Measurements from ENCODE around the gene COL4A2. TPM values are rescaled to one million over a fixed set of nuclear protein-coding genes. Genes with fewer than 3 reads are reported as not detected.

COL4A2 gene
- total RNA-seq, 1 donor from 2014 or later = not detected

DNA sequence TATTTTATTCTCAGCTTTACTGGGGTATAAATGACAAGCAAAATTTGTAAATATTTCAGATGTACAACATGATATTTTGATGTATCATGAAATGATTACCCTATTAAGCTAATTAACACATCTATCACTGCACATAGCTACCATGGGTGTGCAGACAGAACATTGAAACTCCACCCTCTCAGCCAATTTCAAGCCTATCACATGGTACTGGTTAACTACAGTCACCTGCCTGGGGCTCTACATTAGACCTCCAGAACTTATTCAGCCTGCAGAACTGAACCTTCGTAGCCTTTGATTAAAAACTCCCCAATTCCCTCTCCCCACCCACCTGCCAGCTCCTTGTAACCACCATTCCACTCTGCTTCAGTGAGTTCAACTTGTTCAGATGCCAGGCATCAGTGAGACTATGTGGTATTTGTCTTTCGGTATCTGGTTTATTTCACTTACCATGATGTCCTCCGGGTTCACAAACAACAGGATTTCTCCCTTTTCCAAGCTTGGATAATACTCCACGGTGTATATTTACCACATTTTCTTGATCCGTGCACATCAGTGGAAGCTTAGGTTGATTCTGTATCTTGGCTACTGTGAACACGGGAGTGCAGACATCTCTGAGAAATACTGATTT is 235.2 kb downstream of the COL4A2 start:
- H3K4me3 Mint-ChIP-seq (ENCODE audit: low read depth) = no peak overlapping the region
- intact Hi-C loops (cut with micrococcal nuclease) = no loop called here
- no peaks in the 10 kb centered on the region for H3K27me3 Mint-ChIP-seq (ENCODE audit: low read depth)
- peaks cover 4% of the 10 kb centered on the region for H3K9me3 Mint-ChIP-seq
- H3K4me1 Mint-ChIP-seq (ENCODE audit: low read depth) = no peaks in the 10 kb centered on the region
- DNase-seq (ENCODE audit: low spot score) = no peak
- no peaks in the 10 kb centered on the region for H3K36me3 Mint-ChIP-seq (ENCODE audit: low read depth)
- H3K27ac Mint-ChIP-seq = no peak overlapping the region

GRCh38 chr13:110546378-110546777 is 239.3 kb downstream of the COL4A2 start:
- Mint-ChIP-seq H3K27ac (no peak overlapping the region), H3K36me3 (ENCODE audit: low read depth) (no peaks in the 10 kb centered on the region), H3K9me3 (peaks cover 4% of the 10 kb centered on the region), H3K27me3 (ENCODE audit: low read depth) (no peaks in the 10 kb centered on the region), H3K4me3 (ENCODE audit: low read depth) (no peak overlapping the region), H3K4me1 (ENCODE audit: low read depth) (no peaks in the 10 kb centered on the region)
- intact Hi-C loops (cut with micrococcal nuclease) = no loop called here
- DNase-seq (ENCODE audit: low spot score) = no peak

GRCh38 chr13:110546926-110547325 is 239.8 kb downstream of the COL4A2 start:
- no peak for DNase-seq (ENCODE audit: low spot score)
- intact Hi-C loops (cut with micrococcal nuclease) = no loop called here
- Mint-ChIP-seq H3K4me3 (ENCODE audit: low read depth) (no peak overlapping the region), H3K27me3 (ENCODE audit: low read depth) (no peaks in the 10 kb centered on the region), H3K4me1 (ENCODE audit: low read depth) (no peaks in the 10 kb centered on the region), H3K36me3 (ENCODE audit: low read depth) (no peaks in the 10 kb centered on the region), H3K27ac (no peak overlapping the region), H3K9me3 (peaks cover 4% of the 10 kb centered on the region)

GRCh38 chr13:110548891-110549794 is 242.1 kb downstream of the COL4A2 start:
- H3K4me3 Mint-ChIP-seq (ENCODE audit: low read depth) = no peak overlapping the region
- intact Hi-C loops (cut with micrococcal nuclease) = no loop called here
- H3K27ac Mint-ChIP-seq = no peak overlapping the region
- H3K4me1 Mint-ChIP-seq (ENCODE audit: low read depth) = no peaks in the 10 kb centered on the region
- H3K9me3 Mint-ChIP-seq = peaks cover 4% of the 10 kb centered on the region
- no peaks in the 10 kb centered on the region for H3K27me3 Mint-ChIP-seq (ENCODE audit: low read depth)
- no peak for DNase-seq (ENCODE audit: low spot score)
- no peaks in the 10 kb centered on the region for H3K36me3 Mint-ChIP-seq (ENCODE audit: low read depth)

- intact Hi-C loops (cut with micrococcal nuclease) = no loop called here
- no peak for DNase-seq (ENCODE audit: low spot score)
- H3K27me3 Mint-ChIP-seq (ENCODE audit: low read depth) = no peaks in the 10 kb centered on the region
- H3K36me3 Mint-ChIP-seq (ENCODE audit: low read depth) = no peaks in the 10 kb centered on the region
- H3K4me1 Mint-ChIP-seq (ENCODE audit: low read depth) = no peaks in the 10 kb centered on the region
- peaks cover 3% of the 10 kb centered on the region for H3K9me3 Mint-ChIP-seq
- H3K27ac Mint-ChIP-seq = no peak overlapping the region
- no peak overlapping the region for H3K4me3 Mint-ChIP-seq (ENCODE audit: low read depth)
Measured at GRCh38 chr13:110549795-110550160, 242.7 kb downstream of the COL4A2 start.

- Mint-ChIP-seq H3K36me3 (ENCODE audit: low read depth) (no peaks in the 10 kb centered on the region), H3K4me3 (ENCODE audit: low read depth) (no peak overlapping the region), H3K9me3 (no peaks in the 10 kb centered on the region), H3K27ac (no peak overlapping the region), H3K27me3 (ENCODE audit: low read depth) (peaks cover 4% of the 10 kb centered on the region), H3K4me1 (ENCODE audit: low read depth) (no peaks in the 10 kb centered on the region)
- intact Hi-C loops (cut with micrococcal nuclease) = no loop called here
- no peak for DNase-seq (ENCODE audit: low spot score)
Measured at GRCh38 chr13:110551284-110551683, 244.2 kb downstream of the COL4A2 start.

DNA sequence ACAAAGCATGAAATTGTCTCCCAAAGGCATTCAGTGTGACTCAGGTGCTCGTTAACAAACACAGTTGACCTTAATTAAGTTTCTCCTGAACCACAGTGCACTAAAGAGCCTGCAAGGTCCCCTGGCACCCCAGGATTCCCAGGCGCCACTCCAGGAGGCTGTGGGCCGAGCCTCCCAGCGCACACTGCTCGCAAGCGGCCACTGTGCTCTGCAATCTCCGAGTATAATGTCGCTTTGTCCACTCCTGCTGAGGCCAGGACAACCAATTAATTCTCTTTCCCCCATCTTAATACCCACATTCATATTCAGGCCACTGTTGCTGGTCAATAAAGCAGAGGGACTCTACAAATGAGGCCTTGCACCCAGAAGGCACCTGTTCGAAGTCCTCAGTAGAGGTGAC is 245.7 kb downstream of the COL4A2 start:
- Mint-ChIP-seq H3K9me3 (no peaks in the 10 kb centered on the region), H3K4me3 (ENCODE audit: low read depth) (no peak overlapping the region), H3K27ac (no peak overlapping the region), H3K36me3 (ENCODE audit: low read depth) (peaks cover 4% of the 10 kb centered on the region), H3K4me1 (ENCODE audit: low read depth) (peaks cover 2% of the 10 kb centered on the region), H3K27me3 (ENCODE audit: low read depth) (peaks cover 4% of the 10 kb centered on the region)
- intact Hi-C loops (cut with micrococcal nuclease) = no loop called here
- no peak for DNase-seq (ENCODE audit: low spot score)

DNA sequence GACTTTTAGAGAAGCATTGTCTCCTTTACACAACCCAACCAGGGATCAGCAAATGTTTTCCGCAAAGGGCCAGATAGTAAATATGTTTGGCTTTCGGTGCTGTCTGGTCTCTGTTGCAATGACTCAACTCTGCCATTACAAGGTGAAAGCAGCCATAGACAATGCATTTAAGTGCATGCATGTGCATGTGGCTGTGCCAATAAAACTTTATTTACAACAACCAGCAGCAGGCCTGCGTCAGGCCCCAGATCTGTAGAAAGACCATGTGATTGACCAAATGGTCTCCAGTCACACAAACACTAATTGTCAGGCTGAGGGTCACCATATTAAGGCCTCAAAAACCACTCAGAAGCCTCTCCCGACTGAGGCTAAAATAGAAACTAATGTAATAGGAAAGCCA is 246.3 kb downstream of the COL4A2 start:
- Mint-ChIP-seq H3K27ac (no peak overlapping the region), H3K4me1 (ENCODE audit: low read depth) (peaks cover 2% of the 10 kb centered on the region), H3K36me3 (ENCODE audit: low read depth) (peaks cover 4% of the 10 kb centered on the region), H3K27me3 (ENCODE audit: low read depth) (peaks cover 4% of the 10 kb centered on the region), H3K4me3 (ENCODE audit: low read depth) (no peak overlapping the region), H3K9me3 (no peaks in the 10 kb centered on the region)
- no peak for DNase-seq (ENCODE audit: low spot score)
- intact Hi-C loops (cut with micrococcal nuclease) = no loop called here

- H3K27ac Mint-ChIP-seq = no peak overlapping the region
Measured at GRCh38 chr13:110554227-110554836, 247.2 kb downstream of the COL4A2 start.

DNA sequence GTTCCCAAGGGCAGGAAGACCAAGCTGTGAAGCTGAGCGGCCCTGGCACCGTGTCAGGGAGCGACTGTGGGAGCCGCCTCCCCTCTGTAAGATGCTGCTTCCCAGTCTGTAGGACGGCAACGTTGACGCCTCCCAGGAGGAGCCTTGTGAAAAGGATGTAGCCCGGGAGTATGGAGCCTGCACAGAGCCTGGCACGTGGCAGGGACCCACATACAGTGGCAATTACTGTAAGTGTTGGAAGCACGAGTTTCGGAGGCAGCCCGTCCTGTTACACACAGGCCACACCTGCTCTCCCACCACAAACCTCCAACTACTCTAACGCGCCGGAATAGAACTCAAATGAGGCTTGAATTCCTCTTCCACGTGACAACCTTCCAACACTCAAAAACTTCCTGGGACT is 247.9 kb downstream of the COL4A2 start:
- intact Hi-C loops (cut with micrococcal nuclease) = no loop called here
- no peak for DNase-seq (ENCODE audit: low spot score)
- Mint-ChIP-seq H3K27ac (no peak overlapping the region), H3K4me1 (ENCODE audit: low read depth) (peaks cover 3% of the 10 kb centered on the region), H3K9me3 (no peaks in the 10 kb centered on the region), H3K4me3 (ENCODE audit: low read depth) (no peak overlapping the region), H3K27me3 (ENCODE audit: low read depth) (peaks cover 9% of the 10 kb centered on the region), H3K36me3 (ENCODE audit: low read depth) (peaks cover 4% of the 10 kb centered on the region)

More at GRCh38 chr13:110554227-110554836, 247.2 kb downstream of the COL4A2 start:
- intact Hi-C loops (cut with micrococcal nuclease) = no loop called here
- Mint-ChIP-seq H3K4me1 (ENCODE audit: low read depth) (peaks cover 2% of the 10 kb centered on the region), H3K27me3 (ENCODE audit: low read depth) (peaks cover 8% of the 10 kb centered on the region), H3K4me3 (ENCODE audit: low read depth) (no peak overlapping the region), H3K9me3 (no peaks in the 10 kb centered on the region), H3K36me3 (ENCODE audit: low read depth) (peaks cover 4% of the 10 kb centered on the region)
- DNase-seq (ENCODE audit: low spot score) = no peak

DNA sequence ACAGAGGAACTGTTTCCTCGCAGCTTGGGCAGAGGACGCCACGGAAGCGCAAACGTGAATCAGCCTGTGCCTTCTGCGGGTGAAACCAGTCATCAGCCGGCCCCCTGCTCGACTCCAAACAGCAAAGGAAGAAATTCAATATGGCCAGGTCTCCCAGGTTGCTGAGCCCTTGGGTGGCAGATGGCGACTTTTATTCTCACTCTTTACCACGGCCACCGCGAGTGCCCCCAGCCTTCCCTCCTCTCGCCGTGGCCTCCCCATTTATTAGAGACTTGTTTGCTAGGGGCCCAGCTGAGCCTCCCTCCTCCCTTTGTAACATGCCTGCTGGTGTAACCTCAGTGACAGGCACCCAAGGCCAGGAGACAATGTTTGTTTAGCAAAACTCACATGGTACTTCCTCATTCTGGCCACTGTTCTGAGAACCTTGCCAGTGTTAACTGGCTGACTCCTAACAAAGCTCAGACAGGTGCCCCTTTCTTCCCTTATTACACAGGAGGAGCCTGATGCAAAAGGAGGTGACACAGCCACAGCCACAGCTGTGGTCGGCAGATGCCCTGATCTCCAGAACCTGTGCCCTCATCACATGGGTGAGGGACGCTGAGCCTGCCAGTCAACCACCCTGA is 248.6 kb downstream of the COL4A2 start:
- no peak for DNase-seq (ENCODE audit: low spot score)
- Mint-ChIP-seq H3K27ac (no peak overlapping the region), H3K4me1 (ENCODE audit: low read depth) (peaks cover 8% of the 10 kb centered on the region), H3K9me3 (no peaks in the 10 kb centered on the region), H3K4me3 (ENCODE audit: low read depth) (no peak overlapping the region), H3K27me3 (ENCODE audit: low read depth) (peaks cover 15% of the 10 kb centered on the region), H3K36me3 (ENCODE audit: low read depth) (peaks cover 4% of the 10 kb centered on the region)
- intact Hi-C loops (cut with micrococcal nuclease) = no loop called here

GRCh38 chr13:110556224-110556606 is 249.1 kb downstream of the COL4A2 start:
- intact Hi-C loops (cut with micrococcal nuclease) = no loop called here
- Mint-ChIP-seq H3K27ac (no peak overlapping the region), H3K4me1 (ENCODE audit: low read depth) (peaks cover 11% of the 10 kb centered on the region), H3K36me3 (ENCODE audit: low read depth) (peaks cover 4% of the 10 kb centered on the region), H3K4me3 (ENCODE audit: low read depth) (no peak overlapping the region), H3K9me3 (no peaks in the 10 kb centered on the region), H3K27me3 (ENCODE audit: low read depth) (peaks cover 17% of the 10 kb centered on the region)
- DNase-seq (ENCODE audit: low spot score) = no peak

GRCh38 chr13:110557082-110557481 is 250.0 kb downstream of the COL4A2 start:
- peaks cover 21% of the 10 kb centered on the region for H3K27me3 Mint-ChIP-seq (ENCODE audit: low read depth)
- H3K4me1 Mint-ChIP-seq (ENCODE audit: low read depth) = peaks cover 11% of the 10 kb centered on the region
- H3K36me3 Mint-ChIP-seq (ENCODE audit: low read depth) = peaks cover 4% of the 10 kb centered on the region
- no peak for DNase-seq (ENCODE audit: low spot score)
- no peaks in the 10 kb centered on the region for H3K9me3 Mint-ChIP-seq
- H3K27ac Mint-ChIP-seq = no peak overlapping the region
- intact Hi-C loops (cut with micrococcal nuclease) = no loop called here
- H3K4me3 Mint-ChIP-seq (ENCODE audit: low read depth) = no peak overlapping the region

All from activated T-helper 2 cell treated with anti-CD3 and anti-CD28 coated beads, Interferon-gamma antibody, Interleukin-2, Interleukin-4, amounts not matched to agents 10 μg/mL and 5 μg/mL and 100 μg/mL, durations not matched to agents 14 hours and 24 hours and 36 hours (primary cell).